Smooth muscle cell (in vitro differentiated cells): Measurements from ENCODE around the gene TTC34. TPM values are rescaled to one million over a fixed set of nuclear protein-coding genes. Genes with fewer than 3 reads are reported as not detected.

Experiments
- DNase-seq: peaks from one replicate; lab custom pipeline; 2025; ENCODE audit not compliant: unreplicated experiment; lab: John Stamatoyannopoulos, UW
- H2AFZ ChIP-seq: fragments of 200-600 bp; sonication (generic); 2 replicates; pipeline ENCODE4 v1.6.0; 2016; ENCODE audit warnings: antibody characterized with exemption, low read depth, mild to moderate bottlenecking
- H3F3A ChIP-seq: fragments of 200-600 bp; sonication (generic); 2 replicates; pipeline ENCODE4 v1.6.0; 2017; ENCODE audit warnings: antibody characterized with exemption, low read depth
- H3K27ac ChIP-seq: fragments of 200-600 bp; sonication (generic); 2 replicates; pipeline ENCODE4 v1.5.1; 2016; ENCODE audit warnings: low read depth, mild to moderate bottlenecking
- H3K27me3 ChIP-seq: fragments of 200-600 bp; sonication (generic); 2 replicates; pipeline ENCODE4 v1.6.1; 2016; ENCODE audit warnings: low read depth, mild to moderate bottlenecking
- H3K36me3 ChIP-seq: fragments of 200-600 bp; sonication (generic); 2 replicates; pipeline ENCODE4 v1.5.1; 2016; ENCODE audit warnings: low read depth
- H3K4me1 ChIP-seq: fragments of 200-600 bp; sonication (generic); 2 replicates; pipeline ENCODE4 v1.5.1; 2016; ENCODE audit warnings: low read depth
- H3K4me2 ChIP-seq: fragments of 200-600 bp; sonication (generic); 2 replicates; pipeline ENCODE4 v1.6.0; 2016; ENCODE audit warnings: mild to moderate bottlenecking
- H3K4me3 ChIP-seq: fragments of 200-600 bp; sonication (generic); 2 replicates; pipeline ENCODE4 v1.5.1; 2016; ENCODE audit warnings: mild to moderate bottlenecking
- H3K79me2 ChIP-seq: fragments of 200-600 bp; sonication (generic); 2 replicates; pipeline ENCODE4 v1.6.0; 2016; ENCODE audit warnings: low read depth, mild to moderate bottlenecking
- H3K9ac ChIP-seq: fragments of 200-600 bp; sonication (generic); 2 replicates; pipeline ENCODE4 v1.6.0; 2016; ENCODE audit warnings: low read depth
- H3K9me3 ChIP-seq: fragments of 200-600 bp; sonication (generic); replicated peaks from 2 replicates; pipeline ENCODE4 v1.5.1; 2016; ENCODE audit warnings: low read depth
- H4K20me1 ChIP-seq: fragments of 200-600 bp; sonication (generic); 2 replicates; pipeline ENCODE4 v1.6.0; 2016; ENCODE audit warnings: low read depth
- CTCF ChIP-seq: fragments of 200-600 bp; sonication (generic); IDR thresholded peaks from 2 replicates; pipeline ENCODE4 v1.5.1; 2017; ENCODE audit warnings: borderline replicate concordance, mild to moderate bottlenecking, antibody characterized with exemption; ENCODE audit not compliant: insufficient read depth, poor library complexity, severe bottlenecking
- WGBS: methylation state at CpG from one replicate; pipeline ENCODE4 v1.1.7; 2016; ENCODE audit warnings: low lambda C conversion rate; 5-methylcytosine and 5-hydroxymethylcytosine counted together
- polyA plus RNA-seq: library from polyadenylated mRNA; unstranded; fragments of >200 nt; fragmentation: Nextera tagmentation; extraction: Ambion mirVana; gene quantifications from 2 replicates; pipeline ENCODE4 v1.2.1, GENCODE V29; 2016
- total RNA-seq: library from RNA; depleted of rRNA; stranded (reverse); fragments of >200 nt; gene quantifications from 2 replicates; pipeline ENCODE4 v1.2.3, GENCODE V29; 2014

TTC34 gene
- total and polyA plus RNA-seq, 2 experiments from 2014 or later: 0.01 to 0.04 TPM

DNA sequence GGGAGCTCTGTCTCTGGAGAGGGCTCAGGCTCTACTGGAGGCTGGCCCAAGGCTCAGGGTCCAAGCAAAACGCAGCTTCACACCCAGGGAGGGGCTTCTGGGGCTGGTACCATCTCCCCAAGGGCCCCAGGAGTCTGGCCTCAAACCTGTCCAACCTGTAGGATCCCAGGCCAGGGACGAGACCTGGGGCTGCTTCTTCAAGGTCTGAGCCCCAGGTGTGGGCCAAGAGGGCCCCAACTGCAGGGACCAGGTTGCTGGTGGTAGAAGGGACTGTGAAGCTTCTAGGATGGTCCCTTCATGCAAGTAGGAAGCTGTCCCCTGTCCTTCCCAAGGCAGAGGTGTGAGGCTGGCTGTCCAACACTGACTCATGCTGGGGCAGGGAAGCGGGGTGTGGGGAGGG lies 160.9 kb downstream of the TTC34 start:
- Histone ChIP-seq H3K36me3 (no peaks in the 10 kb centered on the region), H3K4me3 (no peak overlapping the region), H3K4me2 (no peak overlapping the region), H4K20me1 (no peaks in the 10 kb centered on the region), H3K27ac (no peak overlapping the region), H3K27me3 (no peaks in the 10 kb centered on the region), H3K79me2 (no peaks in the 10 kb centered on the region), H3K4me1 (peaks cover 8% of the 10 kb centered on the region), H3K9ac (no peak overlapping the region), H2AFZ (no peak overlapping the region), H3F3A (no peaks in the 10 kb centered on the region), H3K9me3 (no peaks in the 10 kb centered on the region)
- WGBS: 92% methylated on average over 3 of the region's 3 CpGs
- no peak for DNase-seq
- TF ChIP-seq CTCF: no peak

GRCh38 chr1:2639607-2640521 lies 161.6 kb downstream of the TTC34 start:
- Histone ChIP-seq H3K27me3 (no peaks in the 10 kb centered on the region), H3K79me2 (no peaks in the 10 kb centered on the region), H3K9me3 (no peaks in the 10 kb centered on the region), H3K4me1 (peaks cover 8% of the 10 kb centered on the region), H3K27ac (no peak overlapping the region), H3K4me3 (no peak overlapping the region), H2AFZ (no peak overlapping the region), H4K20me1 (no peaks in the 10 kb centered on the region), H3K36me3 (no peaks in the 10 kb centered on the region), H3F3A (no peaks in the 10 kb centered on the region), H3K9ac (no peak overlapping the region), H3K4me2 (no peak overlapping the region)
- TF ChIP-seq CTCF: no peak
- no peak for DNase-seq
- WGBS: 93% methylated on average over 26 of the region's 26 CpGs

DNA sequence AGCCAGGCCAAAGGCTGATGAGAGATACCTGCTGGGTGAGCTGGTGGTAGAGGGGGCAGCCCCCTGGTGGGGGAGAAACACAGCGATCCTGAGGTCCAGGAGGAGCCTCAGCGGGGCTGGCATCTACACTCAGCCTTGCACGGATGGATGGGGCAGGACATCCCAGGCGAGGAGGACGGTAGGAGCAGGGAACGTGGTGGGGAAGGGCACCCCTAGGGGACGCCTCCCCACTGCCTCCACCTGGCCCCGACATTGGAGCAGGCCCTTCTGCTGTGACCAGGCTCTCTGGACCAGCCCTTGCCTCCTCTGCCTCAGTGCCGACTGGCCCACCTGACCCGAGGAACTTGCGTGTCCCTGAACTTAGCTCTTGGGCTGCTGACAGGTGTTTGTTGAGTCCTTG lies 162.3 kb downstream of the TTC34 start:
- H3K27ac ChIP-seq: no peak overlapping the region
- H3K9me3 ChIP-seq: no peaks in the 10 kb centered on the region
- H2AFZ ChIP-seq: no peak overlapping the region
- H3K36me3 ChIP-seq: no peaks in the 10 kb centered on the region
- H3K4me3 ChIP-seq: no peak overlapping the region
- no peaks in the 10 kb centered on the region for H4K20me1 ChIP-seq
- H3K4me2 ChIP-seq: no peak overlapping the region
- DNase-seq: no peak
- TF ChIP-seq CTCF: no peak
- no peak overlapping the region for H3K9ac ChIP-seq
- H3F3A ChIP-seq: no peaks in the 10 kb centered on the region
- peaks cover 8% of the 10 kb centered on the region for H3K4me1 ChIP-seq
- WGBS: 73% methylated on average over 11 of the region's 11 CpGs
- H3K27me3 ChIP-seq: no peaks in the 10 kb centered on the region
- no peaks in the 10 kb centered on the region for H3K79me2 ChIP-seq
